NCI-H1048 (cell line): ENCODE results near the gene SLC6A12.
"Not testable (repeated sequence)": the region's sequence is repeated elsewhere in the genome, so short reads cannot be mapped to it uniquely, and the experiment has no call there.

Source experiments
- DNase-seq: peaks from one replicate; lab custom pipeline; 2025; lab: John Stamatoyannopoulos, UW

SLC6A12 gene

DNA sequence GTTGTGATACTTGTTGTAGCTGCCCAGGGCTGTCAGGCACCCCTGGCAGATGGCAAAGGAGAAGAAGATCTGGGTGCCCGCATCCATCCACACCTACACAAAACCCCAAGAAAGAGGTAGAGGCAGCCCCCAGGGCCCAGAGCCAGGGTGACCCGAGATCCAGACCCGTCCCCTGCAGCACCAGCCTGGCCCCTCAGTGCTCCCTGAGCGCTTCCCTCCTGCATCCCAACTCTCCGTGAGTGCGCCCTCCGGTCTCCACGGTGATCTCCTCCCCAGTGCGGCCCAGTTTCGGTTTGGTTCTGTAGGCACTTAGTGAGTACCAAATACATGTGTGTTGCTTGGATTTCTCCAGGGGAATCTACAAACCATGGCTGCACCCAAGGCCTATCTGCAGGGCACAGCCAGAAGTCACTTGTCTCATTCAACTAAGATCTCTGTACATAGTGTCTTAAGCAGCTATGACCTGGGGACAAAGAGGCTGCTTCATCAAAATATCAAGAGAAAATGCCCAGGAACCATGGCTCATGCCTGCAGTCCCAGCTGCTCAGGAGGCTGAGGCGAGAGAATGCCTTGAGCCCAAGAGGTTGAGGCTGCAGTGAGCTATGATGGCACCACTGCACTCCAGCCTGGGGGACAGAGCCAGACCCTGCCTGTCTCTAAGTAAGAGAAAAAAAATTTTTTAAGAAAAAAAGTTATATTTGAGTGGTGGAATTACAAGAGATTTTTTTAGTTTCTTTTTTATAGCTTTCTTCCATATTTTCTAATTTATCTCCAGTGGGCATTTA is 15.9 kb downstream of the SLC6A12 start:
- DNase-seq, result no peak

DNA sequence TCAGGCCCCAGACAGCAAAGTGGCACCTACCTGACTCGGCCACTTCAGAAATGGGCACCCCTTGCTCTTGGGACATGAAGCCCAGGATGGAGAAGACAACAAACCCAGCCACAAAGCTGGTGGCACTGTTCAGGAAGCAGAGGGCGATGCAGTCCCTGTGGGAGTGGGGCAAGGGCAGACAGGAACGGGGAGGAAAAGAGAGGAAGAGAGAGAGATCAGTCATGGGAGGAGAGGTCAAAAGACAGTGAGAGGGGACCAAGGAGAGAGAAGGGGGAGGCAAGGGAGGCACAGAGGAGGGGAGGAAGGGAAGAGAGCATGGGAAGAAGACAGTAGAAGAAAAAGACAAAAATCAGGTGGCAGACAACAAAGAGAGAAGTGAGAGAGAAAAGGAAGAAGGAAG is 16.6 kb downstream of the SLC6A12 start:
- no peak for DNase-seq

DNA sequence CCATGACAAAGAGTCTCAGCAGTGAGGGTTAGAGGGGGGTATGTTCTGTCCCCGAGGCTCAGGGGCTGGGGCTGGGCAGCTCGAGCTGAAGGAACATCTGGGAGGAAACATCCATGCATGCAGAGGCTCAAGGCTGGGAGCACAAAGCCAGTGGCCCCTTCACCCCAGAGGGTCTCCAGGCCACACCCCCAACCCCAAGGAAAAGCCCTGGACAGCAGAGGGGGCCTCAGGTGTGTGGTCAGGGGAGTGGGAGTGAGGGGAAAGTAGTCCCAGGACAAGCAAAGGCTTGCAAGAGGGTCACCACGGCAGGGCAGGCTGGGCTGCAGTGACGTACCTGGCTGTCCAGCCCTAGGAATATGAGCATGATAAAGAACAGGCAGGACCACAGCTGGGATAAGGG is 17.5 kb downstream of the SLC6A12 start:
- DNase-seq, result no peak

DNA sequence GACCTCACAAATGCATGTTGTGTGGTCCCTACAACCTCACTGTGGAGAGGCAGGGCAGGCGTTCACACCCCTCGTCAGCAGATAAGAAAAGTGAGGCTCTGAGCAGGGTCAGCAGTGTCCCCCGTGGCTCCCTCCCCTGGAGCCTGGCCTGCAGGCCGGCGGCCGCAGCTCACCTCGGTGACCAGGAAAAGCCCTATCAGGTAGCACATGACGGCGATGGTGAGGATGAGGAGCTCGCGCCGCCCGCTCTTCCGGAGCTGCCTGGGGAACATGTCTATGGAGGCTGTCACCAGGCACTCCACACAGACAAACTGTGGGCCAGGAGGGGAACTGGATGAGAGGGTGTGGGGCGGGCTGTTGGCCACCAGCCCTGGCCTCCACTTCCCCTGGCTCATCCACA is 18.0 kb downstream of the SLC6A12 start:
- DNase-seq, result no peak

DNA sequence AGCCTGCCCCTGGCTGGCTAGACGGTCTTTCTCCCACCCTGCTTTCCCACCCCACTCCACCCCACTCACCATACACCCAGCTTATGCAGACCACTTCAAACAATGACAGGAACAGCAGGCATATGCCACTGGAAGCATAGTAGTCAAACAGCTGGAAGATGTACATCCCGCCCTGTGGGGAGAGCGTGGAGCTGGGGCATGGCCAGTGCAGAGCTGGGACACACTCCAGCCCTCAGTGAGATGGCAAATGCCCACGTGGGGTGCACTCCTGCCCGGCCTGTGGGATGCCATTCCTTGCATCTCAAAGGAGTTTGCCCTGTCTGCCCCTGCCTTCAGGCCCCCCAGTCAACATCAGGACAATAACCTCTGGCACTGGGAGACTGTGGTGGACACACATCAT is 18.8 kb downstream of the SLC6A12 start:
- no peak for DNase-seq

DNA sequence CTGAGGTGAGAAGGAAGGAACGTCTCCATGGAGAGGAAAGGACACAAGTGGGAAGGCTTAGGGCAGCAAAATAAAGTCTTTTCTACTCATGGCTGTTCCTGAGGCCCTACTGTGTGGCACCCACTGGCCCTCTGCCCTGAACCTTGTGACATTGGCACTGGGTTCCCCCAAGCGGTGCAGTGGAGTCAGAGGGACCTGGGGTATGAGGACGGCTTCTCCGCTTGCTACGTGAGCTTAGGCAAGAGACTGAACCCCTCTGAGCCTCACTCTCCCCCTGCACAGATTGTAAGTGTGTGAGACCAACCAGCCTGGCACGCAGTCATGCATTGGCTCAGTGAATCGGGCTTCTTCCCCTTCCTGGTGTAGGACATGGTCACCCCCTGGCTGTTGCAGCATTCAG is 19.7 kb downstream of the SLC6A12 start:
- DNase-seq, result no peak

DNA sequence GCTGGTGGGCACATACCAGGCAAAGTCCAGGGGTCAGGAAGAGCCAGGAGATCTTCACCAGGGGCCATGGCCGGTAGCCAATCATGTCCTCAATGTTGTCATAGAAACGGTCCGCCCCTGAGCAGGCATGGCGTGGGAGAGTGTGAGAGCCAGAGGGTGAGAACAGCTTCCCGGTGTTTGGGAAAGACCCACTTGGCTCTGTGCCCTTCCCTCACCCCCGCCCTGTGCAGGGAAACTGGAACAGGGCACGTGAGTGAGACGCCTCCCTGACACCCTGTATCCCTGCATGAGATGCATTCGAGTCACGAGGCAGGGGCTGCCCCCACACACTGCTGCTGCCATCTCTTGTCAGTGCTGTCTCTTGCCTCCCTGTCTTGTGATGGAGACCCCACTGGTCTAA is 20.7 kb downstream of the SLC6A12 start:
- DNase-seq, result no peak

DNA sequence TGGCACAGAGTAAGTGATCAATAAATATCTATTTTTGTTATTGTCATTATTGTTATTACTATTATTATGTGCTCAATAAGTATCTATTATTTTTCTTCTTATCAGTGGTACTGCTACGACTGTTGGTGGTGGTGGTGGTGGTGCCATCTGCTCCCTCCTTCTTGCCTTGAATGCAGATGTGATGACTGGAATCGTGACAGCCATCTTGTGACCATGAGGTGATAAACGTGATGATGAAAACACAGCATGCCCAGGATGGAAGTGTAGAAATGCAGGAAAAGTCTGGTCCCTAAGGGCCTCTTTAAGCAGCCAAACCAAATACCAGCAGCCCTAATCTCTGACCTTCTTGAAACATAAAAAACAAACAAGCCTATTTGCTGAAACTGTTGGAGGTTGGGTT is 22.4 kb downstream of the SLC6A12 start:
- no peak for DNase-seq

DNA sequence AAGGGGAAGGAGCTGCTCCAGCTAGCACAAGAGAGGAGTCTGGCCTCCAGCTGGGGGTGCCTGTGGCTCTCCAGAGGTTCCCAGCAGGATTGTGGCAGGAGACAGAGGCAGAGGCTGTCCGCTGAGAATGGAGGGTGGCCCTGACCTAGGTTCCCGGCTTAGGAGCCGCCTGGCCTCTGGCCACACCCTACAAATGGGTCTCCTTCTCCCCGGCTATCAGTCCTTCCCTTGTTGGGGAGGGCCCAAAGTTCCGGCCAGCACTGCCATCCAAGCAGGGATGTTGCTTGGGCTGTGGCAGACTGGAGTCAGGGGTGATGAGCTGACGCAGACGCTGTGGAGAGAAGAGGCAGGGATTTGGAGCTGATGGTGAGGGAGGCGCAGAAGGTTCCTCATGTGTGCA is 23.1 kb downstream of the SLC6A12 start:
- DNase-seq, result no peak

DNA sequence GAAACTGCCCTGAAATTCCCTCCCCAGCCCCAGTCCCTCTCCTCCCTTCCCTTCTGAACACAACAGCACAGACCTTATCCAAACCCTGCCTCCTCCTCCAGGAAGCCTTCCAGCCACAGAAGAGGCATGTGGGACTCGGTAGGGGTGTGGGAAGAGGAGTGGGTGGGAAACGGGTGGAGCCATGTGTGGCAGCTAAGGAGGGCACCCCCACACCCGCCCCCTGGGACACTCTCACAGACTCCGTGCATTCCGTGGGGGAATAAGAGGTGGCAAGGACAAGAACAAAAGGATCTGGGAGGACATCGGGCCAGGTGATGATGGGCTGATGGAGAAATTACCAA is 24.4 kb downstream of the SLC6A12 start:
- DNase-seq, result no peak

DNA sequence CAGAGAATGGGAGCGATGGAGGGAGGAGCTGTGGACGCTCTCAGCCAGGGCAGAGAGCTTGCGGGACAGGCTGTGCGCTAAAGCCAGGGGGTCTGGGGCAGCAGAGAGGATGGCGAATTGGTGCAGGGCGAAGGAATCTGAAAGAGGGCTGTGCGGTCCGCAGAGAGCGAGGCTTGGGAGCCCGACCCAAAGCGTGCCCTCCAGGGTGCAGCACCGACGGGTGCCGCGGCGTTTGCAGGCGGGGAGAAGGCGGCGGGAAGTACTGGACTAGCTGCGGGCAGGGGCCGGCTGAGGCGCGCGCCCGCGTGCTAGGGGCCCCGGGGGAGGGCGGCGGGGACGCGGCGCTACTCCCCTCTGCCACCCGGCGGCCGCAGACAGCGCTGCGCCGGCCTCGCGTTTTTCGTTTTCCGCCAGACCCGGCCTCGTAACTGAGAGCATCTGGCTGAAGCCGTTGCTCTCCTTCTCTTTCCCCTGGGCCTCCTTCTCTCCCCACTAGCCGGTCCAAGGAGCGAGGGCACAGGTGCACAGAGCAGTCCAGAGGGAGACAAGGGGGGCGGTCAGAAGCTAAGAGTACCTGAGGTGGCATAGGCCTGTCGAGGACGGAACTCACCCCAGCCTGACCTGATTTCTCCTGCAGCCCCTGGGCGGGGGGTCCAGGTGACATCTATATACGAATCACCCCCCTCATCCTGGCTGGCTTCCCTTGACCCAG is 24.9 kb downstream of the SLC6A12 start:
- no peak for DNase-seq

DNA sequence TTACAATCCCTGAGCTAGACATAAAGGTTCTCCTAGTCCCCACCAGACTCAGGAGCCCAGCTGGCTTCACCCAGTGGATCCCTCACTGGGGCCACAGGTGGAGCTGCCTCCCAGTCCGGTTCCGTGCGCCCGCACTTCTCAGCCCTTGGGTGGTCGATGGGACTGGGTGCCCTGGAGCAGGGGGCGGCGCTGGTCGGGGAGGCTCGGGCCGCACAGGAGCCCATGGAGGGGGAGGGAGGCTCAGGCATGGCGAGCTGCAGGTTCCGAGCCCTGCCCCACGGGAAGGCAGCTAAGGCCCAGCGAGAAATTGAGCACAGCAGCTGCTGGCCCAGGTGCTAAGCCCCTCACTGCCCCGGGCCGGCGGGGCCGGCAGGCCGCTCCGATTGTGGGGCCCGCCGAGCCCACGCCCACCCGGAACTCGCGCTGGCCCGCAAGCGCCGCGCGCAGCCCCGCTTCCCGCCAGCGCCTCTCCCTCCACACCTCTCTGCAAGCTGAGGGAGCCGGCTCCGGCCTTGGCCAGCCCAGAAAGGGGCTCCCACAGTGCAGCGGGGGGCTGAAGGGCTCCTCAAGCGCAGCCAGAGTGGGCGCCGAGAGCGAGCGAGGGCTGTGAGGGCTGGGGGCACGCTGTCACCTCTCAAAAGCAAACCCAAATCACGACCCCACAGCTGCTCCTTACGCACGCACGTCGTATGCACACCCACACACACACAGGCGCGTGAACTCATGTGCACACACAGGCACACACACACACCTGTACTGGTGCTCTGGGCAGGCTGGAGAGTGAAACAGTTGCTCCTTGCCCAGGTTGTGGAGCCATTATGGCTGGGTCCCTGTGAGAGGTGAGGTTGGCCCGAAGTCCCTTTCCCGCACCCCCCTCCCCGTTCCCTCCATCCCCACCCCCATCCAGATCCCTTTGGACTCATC is 25.7 kb downstream of the SLC6A12 start:
- not testable (repeated sequence) for DNase-seq

DNA sequence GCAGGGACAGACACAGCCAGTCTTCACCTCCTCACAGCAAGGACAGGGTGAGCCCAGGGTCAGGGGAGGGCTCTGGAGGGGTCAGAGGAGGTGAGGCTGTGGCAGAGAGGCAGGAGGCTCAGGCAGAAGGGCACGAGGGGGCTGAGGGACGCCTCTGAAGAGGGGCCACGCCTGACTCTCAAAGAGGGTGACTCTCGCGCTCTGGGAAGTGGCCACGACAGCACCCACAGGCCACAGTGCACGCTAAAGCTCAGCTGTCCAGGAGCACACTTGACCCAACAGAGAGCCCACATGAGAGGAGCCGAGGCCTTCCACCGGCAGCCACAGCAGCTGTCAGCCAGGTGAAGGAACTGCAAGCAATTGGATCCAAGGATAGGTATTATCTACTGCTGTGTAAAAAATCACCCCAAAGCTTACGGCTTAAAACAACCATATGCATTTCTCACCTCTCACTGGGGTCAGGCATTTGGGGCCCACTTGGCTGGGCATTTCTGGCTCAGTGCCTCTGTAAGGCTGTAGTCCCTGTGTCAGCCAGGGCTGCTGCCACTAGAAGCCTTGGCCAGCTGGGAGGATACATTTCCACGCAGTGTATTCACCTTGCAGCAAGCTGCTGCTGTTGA is 27.8 kb downstream of the SLC6A12 start:
- no peak for DNase-seq

DNA sequence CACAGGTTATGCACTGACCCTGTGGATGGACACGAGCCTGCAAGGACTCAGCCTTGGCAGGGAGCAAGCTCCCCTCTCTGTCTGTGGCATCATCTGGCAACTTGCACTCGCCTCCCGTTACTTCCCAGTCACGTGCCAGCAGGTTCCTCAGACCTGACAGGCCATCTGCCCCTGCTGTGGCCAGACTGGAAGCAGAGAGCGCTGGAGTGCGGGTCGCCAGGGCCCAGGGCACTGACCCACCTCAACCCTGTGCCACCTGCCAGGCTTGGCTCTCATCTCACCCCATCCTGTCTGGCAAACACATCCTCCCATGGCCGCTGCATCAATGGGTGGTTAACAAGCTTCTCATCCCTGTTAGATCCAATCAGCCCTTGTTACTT is 28.4 kb downstream of the SLC6A12 start:
- DNase-seq, result no peak

DNA sequence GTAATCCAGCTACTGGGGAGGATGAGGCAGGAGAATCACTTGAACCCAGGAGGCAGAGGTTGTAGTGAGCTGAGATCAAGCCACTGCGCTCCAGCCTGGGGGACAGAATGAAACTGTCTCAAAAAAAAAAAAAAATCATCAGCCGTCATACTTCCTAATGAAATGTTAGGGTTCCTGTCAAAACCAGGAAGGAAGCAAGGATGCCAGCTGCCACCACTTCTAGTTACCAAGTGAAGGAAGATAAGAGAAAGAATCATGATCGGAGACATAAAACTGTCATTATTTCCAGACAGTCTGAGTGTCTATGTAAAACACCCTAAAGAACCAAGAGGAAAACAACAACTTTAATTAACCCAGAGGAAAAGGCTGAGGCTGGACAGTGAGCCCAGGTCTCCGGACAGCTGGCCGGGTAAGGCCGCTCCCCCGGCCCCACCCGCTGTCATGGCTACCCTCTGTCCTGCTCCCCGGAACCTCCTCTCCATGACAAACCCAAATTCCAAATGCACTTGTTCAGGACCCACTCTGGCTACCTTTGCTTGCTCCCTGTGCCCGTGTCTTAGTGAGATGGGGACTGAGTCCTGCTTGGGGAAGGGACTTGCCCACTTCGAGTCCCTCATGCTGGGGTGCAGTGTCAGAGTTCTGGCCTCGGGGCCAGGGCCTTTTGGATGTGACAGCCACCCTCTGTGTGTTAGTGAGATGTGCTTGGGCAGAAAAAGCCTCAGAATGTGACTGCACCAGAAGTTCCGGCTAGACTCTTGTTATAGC is 29.0 kb downstream of the SLC6A12 start:
- DNase-seq, result no peak

DNA sequence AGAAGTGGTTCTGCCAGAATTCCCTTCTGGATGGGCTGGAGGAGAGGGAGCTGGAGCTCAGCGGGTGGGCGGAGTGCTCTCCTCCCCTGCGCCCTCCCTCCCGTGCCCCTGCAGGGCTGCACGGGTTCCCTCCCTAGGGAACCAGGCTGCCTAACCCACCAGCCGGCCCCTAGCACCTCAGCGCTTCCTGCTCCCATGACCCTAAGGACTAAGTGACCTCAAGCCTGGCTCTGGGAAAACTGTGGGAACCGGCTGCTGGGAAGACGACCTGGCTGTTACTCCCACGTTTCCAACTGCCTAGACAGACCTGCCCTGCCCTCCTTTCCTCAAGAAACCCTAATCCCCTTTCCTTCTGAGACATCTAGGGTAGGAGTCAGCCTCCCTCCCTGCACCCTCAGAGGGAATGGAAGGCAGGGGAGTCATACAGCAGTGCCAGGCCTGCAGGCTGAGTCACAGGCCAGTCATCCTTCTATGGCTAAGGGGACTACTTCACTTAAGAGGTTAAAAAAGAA is 31.5 kb downstream of the SLC6A12 start:
- no peak for DNase-seq

DNA sequence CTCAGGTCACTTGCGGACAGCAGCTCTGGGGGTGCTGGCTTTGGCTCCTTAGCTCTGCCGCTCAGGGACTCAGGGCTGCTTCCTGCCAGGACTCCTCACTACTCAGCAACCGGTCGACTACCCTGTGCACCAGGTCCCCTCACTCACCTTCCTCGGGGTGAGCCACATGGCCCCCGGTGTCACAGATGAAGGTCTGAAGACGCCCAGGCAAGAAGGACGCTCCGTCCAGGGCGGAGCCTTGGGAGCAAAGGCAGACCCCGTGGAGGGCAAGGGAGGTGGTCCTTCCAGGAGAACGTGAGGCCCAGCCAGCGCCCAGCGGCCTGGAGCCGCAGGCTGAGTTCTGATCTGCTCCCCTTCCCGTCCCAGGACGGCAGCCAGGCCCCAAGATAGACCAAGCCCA is 32.0 kb downstream of the SLC6A12 start:
- DNase-seq, result no peak

DNA sequence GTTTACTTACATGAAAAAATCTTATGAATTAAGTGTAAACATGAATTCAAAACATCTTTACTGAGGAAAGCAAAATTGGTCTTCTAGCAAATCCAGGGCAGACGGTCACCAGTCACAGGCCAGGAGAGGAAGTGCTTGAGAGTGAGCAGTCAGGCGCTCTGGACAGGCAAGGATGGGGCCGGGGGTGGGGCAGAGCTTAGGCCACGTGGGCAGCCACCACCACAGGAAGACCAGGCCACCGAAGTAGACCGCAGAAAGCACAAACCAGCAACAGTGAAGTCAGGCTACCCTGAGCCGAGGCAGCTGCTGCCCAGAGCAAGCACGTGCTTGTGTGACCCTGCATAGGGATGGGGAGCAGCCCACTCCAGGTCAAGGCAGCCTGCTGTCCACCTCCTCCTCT is 33.5 kb downstream of the SLC6A12 start:
- no peak for DNase-seq

DNA sequence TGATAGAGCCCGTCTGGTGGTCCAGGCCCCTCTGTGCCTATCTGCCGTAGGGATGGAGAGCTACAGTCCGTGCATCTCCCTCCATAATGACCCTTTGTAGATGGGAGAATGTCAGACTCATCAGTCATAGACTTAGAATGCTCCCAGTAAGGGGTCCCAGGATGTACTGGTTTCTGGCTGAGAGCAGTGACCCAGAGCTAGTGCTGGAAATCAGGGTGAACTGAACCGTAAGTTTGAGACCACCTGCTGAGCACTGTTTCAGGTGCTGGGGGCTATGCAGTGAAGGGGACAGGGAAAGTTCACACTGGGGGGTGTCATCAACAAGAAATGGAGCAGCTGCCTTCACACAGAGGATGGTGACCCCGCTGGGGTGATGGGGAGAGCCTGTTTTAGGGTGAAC is 34.1 kb downstream of the SLC6A12 start:
- DNase-seq, result no peak

DNA sequence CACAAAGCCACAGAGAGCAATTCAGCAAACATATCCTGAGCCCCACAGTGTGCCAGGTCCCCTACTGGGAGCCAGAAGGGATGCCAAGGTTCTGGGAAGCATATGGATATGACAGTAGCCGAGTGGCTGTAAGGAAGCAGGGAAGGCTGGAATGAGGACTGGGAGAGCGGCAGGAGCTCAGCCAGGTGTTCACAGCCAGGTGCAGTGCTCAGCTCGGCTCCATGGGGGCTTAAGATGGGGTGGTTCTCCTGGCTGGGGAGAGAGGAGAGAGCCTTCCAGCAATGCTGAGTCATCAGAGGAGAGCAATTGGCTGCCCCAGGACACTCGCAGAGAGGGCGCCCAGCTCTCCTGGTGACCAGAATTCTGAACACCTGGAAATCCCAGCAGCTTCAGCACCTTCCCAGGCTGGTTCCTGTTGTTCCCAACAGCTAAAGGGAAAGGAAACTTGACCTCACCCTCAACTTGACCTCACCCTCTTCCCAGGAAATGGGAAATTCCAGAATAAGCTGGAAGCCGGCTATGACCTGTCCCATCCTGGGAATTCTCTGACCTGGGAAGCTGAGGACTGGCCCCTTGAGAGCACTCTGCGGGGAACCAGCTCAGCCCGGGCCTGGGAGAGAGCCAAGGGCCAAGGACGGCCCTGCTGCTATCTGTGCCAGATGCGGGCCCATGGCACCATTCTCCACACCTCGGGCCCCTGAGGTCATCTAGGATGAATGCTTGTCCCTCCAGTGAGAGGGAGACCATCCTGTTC is 34.6 kb downstream of the SLC6A12 start:
- DNase-seq, result no peak

DNA sequence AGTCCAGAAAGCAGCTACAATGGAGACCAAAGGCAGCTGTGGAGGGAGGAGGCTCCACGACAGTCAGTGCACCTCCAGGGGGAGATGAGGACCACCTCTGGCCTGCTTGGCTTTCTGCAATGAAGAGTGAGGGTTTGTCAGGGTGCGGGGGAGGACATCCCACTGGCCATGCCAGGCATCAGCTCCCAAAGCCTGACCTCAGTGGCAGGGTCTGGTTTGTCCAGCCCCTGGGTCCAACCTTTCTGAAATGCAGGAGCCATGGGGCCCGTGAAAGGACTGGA is 35.2 kb downstream of the SLC6A12 start:
- no peak for DNase-seq
